GM21717 (cell line): ENCODE measurements around the gene ZFAND5.

Experiments
- ATAC-seq: cut with Tn5 transposase; IDR thresholded peaks from one replicate; pipeline ENCODE4 v1.9.1; 2021; ENCODE audit warnings: mild to moderate bottlenecking, moderate library complexity; ENCODE audit not compliant: unreplicated experiment

Gene ZFAND5

GRCh38 chr9:72363908-72364678 lies 915 bp downstream of the ZFAND5 start:
- ATAC-seq: peak; percentile 51

DNA sequence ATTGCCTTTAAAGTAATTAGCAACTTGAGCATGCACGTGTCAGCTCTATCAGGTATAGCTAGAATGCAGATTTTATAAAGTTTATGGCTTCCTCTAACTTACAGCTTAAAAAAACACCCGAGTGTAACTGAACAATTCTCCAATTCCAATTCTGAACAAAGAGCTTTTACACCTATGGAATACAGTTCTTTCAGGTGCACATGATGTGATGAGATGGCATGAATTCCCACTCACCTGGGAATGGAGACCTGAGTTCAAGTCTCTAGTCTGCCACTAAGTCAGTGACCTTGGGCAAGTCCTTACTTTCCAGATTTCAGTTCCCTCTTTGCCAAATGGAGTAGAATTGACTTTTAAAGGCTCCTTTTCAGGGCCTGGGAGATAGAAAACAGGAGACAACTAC lies 1.8 kb downstream of the ZFAND5 start:
- ATAC-seq: no peak

GRCh38 chr9:72362680-72363139 lies 2.3 kb downstream of the ZFAND5 start:
- peak; percentile 27 for ATAC-seq

DNA sequence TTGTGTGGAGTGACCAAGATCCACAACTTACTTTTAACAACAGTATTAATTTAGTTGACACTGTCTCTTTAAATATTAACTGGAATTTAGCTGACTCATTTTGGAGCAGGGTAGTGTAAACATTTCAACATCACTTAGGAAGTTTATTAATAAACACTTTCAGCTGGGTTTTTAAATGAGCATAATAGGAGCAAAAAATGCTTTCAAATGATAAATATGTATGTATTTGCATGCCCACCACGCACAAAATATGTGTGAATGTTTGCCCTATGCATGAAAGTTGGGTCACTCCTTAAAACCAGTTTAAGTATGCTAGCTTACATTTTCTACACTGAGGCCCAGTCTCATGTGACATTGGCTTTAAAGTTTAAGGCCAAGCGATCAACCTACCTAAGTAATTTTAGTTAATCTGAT lies 2.9 kb downstream of the ZFAND5 start:
- ATAC-seq: no peak

- ATAC-seq: no peak
Observed at GRCh38 chr9:72361217-72361616, 3.8 kb downstream of the ZFAND5 start.

DNA sequence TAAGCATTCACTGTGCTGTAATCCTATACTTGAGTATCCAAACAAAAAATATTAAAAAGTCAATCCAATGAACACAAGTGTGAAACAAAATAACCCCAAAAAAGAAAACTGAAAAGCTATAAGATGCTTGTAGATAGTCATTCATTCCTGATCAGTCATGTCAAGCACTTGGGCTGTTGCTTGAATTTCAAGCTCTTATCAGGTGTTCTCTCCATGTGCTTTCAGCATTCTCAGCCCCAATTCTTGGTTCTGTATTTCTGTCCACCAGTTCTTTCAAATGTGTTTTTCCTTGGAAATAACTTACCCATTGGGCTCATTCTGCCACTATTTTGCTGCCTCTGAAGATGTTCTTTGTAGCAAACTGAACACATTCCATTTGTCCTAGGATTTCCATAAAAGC lies 4.7 kb downstream of the ZFAND5 start:
- ATAC-seq: no peak

- no peak for ATAC-seq
Observed at GRCh38 chr9:72356041-72356582, 8.9 kb downstream of the ZFAND5 start.

- no peak for ATAC-seq
Observed at GRCh38 chr9:72355153-72355552, 9.9 kb downstream of the ZFAND5 start.

DNA sequence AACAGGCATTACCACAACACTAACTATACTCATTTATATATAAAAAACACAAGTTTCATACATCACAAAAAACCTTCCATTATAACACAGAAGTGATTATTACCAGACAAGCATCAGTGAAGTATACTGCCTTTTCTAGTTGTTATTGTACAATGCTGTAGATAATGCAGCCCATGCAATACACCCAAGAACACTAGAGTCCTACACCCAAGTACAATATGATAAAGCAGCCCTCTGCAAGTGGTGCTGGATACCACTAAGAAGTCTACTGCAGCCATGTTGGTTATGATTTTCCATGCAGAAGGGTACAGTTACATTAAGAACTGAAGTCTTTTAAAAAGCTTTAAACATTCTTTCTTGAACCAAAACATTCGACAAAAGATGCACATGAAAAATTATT lies 10.3 kb downstream of the ZFAND5 start:
- ATAC-seq: no peak

DNA sequence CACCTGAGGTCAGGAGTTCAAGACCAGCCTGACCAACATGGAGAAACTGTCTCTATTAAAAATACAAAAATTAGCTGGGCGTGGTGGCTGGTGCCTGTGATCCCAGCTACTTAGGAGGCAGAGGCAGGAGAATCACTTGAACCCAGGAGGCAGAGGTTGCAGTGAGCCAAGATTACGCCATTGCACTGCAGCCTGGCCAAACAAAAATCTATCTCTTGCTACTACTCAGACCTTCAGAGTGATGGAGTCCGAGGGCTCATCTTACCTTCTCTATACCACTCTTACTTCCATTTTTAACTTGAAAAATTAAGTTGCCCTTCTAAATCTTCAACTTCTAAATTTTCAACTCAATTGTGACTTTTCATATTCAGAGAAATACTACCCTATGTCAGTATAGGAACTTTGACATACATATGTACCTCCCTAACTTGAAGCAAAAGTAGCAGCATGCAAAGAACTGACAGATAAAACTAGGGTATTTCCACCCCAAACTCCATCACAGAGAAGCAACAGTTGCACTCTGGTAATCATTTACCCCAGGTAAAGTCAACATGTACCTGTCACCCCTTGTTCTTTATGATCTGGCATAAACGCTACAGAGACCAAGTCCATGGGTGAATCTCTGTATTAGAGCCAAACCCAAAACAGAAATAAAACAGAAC lies 11.4 kb downstream of the ZFAND5 start:
- no peak for ATAC-seq

GRCh38 chr9:72352911-72353388 lies 12.1 kb downstream of the ZFAND5 start:
- no peak for ATAC-seq

- ATAC-seq: no peak
Observed at GRCh38 chr9:72351538-72352453, 13.2 kb downstream of the ZFAND5 start.

- ATAC-seq: no peak
Observed at GRCh38 chr9:72349911-72350310, 15.1 kb downstream of the ZFAND5 start.

- no peak for ATAC-seq
Observed at GRCh38 chr9:72349240-72349639, 15.8 kb downstream of the ZFAND5 start.

DNA sequence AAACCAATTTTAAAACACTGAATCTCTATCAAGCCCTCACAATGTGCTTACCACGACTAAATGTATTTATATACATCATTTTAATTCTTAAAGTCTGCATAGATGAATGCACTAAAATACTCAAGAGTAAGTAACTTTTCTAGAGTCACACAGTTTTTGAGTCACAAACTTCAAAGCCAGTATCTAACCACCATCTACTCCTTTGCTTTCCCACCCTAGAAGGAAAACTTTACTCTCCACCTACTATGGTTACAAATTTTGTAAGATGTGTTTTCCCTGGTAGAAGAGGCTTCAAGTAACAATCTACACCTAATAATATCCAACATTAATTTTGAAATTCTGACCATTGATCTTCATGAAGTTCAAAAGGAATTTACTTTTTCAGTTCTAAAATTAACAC lies 18.7 kb downstream of the ZFAND5 start:
- ATAC-seq: no peak

- ATAC-seq: no peak
Observed at GRCh38 chr9:72338631-72339030, 26.4 kb downstream of the ZFAND5 start.

DNA sequence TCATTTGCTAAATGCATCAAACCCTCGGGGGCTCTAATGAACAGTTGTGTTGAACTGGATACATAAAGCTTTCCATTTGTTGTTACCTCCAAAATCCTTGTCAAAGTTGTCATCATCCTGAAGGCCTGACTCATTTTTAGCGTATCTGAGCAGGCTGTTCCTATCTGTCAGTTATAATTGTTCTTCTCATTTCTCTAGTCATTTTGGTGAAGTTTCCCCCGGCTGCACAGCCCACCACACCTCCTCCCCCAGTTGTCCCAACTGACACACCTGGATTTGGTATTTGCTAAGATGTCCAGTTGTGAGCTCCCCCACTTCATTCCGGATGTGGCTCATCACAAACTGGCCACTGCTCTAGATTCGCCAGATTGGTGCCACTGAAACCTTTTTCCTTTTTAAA lies 27.7 kb downstream of the ZFAND5 start:
- no peak for ATAC-seq

DNA sequence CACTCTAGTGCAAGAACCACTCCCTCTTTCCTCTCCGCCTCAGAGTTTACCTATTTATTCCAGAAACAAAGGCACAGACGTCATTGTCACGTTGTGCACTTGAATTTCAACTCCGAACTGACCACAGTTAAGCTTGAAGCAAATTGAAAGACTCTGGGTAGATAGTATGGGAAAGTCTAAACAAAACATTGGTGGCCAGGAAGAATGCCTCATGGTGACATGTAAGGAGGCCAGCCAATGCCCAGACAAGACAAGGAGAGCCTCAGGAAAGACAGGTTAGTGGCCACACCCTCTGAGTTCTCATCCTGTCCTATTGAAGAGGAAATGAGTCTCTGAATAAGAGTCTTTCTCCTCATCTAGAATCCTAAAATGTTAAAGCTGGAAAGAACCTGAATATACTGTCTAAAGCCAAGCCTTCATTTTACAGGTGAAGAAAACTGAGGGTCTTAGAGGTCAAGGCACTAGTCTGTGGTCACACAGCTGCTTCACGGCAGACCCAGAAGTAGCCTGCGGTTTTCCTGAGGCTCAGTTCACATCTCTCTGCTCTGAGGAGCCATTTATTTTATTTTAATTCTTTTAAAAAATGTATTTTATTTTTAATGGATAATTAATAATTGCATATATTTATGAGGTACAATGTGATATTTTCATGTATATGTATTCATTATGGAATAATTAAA lies 30.2 kb downstream of the ZFAND5 start:
- ATAC-seq: no peak

GRCh38 chr9:72333709-72334108 lies 31.3 kb downstream of the ZFAND5 start:
- no peak for ATAC-seq

GRCh38 chr9:72333197-72333596 lies 31.8 kb downstream of the ZFAND5 start:
- no peak for ATAC-seq
